ENCODE results near the gene USP47. TPM values are rescaled to one million over a fixed set of nuclear protein-coding genes. Genes with fewer than 3 reads are reported as not detected.

The USP47 gene
- total RNA-seq, 1 donor from 2014 or later: 54.0 TPM

DNA sequence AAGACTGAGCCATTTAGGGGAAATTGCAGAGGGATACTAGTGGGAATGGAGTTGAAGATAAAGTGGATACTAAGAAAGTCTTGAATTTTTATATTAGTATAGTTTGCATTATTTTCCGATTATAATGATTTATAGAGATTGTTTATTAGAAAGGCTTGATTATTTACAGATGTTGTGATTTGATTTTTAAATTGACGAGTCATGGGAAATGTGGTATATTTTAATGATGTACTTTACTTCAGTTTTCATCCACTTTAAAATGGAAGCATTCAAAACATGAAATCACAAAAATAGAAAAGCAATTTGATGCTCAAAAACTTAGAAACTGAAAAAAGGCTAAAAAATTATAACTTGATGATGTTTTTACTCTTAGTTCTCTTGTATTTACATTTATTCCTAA, 21.2 kb downstream of the USP47 start:
- Histone ChIP-seq H3K27me3 (ENCODE audit: control insufficient read depth, insufficient read depth, low read length) (no peaks in the 10 kb centered on the region), H3K4me3 (ENCODE audit: low read depth, low read length) (no peak overlapping the region), H3K36me3 (ENCODE audit: control insufficient read depth, insufficient read depth, low read length) (no peaks in the 10 kb centered on the region)
- TF ChIP-seq, protein P1, sequence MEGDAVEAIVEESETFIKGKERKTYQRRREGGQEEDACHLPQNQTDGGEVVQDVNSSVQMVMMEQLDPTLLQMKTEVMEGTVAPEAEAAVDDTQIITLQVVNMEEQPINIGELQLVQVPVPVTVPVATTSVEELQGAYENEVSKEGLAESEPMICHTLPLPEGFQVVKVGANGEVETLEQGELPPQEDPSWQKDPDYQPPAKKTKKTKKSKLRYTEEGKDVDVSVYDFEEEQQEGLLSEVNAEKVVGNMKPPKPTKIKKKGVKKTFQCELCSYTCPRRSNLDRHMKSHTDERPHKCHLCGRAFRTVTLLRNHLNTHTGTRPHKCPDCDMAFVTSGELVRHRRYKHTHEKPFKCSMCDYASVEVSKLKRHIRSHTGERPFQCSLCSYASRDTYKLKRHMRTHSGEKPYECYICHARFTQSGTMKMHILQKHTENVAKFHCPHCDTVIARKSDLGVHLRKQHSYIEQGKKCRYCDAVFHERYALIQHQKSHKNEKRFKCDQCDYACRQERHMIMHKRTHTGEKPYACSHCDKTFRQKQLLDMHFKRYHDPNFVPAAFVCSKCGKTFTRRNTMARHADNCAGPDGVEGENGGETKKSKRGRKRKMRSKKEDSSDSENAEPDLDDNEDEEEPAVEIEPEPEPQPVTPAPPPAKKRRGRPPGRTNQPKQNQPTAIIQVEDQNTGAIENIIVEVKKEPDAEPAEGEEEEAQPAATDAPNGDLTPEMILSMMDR (IDR thresholded peaks at IDR 0.05; ENCODE audit: insufficient read depth, low read length, severe bottlenecking): no peak
- FAIRE-seq (no peak), DNase-seq (ENCODE audit: low read depth) (no peak)

DNA sequence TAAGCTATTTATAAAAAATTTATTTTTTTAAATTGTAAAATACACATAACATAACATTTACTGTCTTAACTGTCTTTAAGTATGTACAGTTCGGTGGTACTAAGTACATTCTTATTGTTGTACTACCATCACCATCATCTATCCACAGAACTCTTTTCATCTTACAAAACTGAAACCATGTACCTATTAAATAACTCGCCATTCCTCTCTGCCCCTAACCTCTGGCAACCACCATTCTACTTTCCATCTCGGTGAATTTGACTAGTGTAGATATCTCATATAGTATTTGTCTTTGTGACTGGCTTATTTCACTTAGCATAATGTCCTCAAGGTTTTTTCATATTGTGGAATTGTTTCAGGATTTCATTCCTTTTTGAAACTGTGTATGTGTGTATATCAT, 22.6 kb downstream of the USP47 start:
- DNase-seq (ENCODE audit: low read depth) (no peak), FAIRE-seq (no peak)
- no peaks in the 10 kb centered on the region for H3K36me3 ChIP-seq (ENCODE audit: control insufficient read depth, insufficient read depth, low read length)
- TF ChIP-seq, protein P1 (IDR thresholded peaks at IDR 0.05; ENCODE audit: insufficient read depth, low read length, severe bottlenecking): no peak
- no peak overlapping the region for H3K4me3 ChIP-seq (ENCODE audit: low read depth, low read length)
- no peaks in the 10 kb centered on the region for H3K27me3 ChIP-seq (ENCODE audit: control insufficient read depth, insufficient read depth, low read length)

DNA sequence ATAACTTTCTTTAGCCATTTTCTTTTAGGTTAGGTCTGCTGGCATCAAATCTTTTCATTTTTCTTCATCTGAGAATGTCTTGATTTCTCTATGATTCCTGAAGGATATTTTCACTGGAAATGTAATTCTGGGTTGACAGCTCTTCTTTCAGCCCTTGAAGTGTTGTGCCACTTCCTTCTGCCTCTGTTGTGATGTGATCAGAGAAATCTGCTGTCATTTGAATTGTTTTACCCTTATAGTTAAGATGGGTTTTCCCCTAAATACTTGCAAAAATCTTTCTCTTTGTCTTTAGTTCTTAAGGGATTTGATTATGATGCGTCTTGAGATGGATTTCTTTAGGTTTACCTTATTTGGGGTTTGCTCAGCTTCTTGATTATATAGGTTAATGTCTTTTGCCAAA, 23.0 kb downstream of the USP47 start:
- Histone ChIP-seq H3K4me3 (ENCODE audit: low read depth, low read length) (no peak overlapping the region), H3K36me3 (ENCODE audit: control insufficient read depth, insufficient read depth, low read length) (no peaks in the 10 kb centered on the region), H3K27me3 (ENCODE audit: control insufficient read depth, insufficient read depth, low read length) (no peaks in the 10 kb centered on the region)
- TF ChIP-seq, protein P1 (IDR thresholded peaks at IDR 0.05; ENCODE audit: insufficient read depth, low read length, severe bottlenecking): no peak
- DNase-seq (ENCODE audit: low read depth): no peak
- no peak for FAIRE-seq

DNA sequence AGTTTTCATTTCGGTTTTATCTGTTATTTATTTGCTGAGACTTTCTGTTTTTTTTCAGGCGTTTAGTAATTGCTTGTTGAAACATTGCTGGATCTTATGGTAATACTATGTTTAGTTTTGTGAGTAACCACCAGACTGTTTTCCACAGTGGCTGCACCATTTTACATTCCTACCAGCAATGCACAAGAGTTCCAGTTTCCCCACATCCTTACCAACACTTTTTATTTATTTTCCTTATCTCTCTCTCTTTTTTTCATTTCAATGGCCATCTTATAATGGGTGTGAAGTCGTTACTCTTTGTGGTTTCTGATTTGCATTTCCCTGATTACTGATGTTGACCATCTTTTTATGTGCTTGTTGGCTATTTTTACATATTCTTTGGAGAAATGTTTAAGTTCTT, 23.7 kb downstream of the USP47 start:
- FAIRE-seq: no peak
- H3K4me3 ChIP-seq (ENCODE audit: low read depth, low read length): no peak overlapping the region
- TF ChIP-seq, protein P1 (IDR thresholded peaks at IDR 0.05; ENCODE audit: insufficient read depth, low read length, severe bottlenecking): no peak
- DNase-seq (ENCODE audit: low read depth): no peak
- no peaks in the 10 kb centered on the region for H3K36me3 ChIP-seq (ENCODE audit: control insufficient read depth, insufficient read depth, low read length)
- H3K27me3 ChIP-seq (ENCODE audit: control insufficient read depth, insufficient read depth, low read length): no peaks in the 10 kb centered on the region

DNA sequence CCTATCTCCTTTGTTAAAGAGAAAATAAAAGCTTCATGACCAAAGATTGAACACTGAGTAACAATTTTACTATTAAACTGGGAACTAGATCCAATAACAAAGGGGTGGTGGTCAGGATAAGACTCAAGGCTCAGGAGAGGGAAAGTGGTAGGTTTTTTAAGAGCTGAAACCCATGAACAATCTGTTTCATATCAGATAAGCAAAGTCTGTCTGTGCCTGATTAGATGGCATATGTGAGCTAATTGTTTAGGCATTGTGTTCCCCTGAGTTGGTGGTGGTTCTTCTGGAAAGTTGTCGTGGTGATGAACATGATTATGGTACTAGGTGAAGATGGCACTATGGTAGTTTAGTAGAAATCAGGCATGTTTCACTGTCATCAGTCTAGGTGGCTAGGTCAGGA, 24.4 kb downstream of the USP47 start:
- FAIRE-seq: no peak
- TF ChIP-seq, protein P1 (IDR thresholded peaks at IDR 0.05; ENCODE audit: insufficient read depth, low read length, severe bottlenecking): no peak

DNA sequence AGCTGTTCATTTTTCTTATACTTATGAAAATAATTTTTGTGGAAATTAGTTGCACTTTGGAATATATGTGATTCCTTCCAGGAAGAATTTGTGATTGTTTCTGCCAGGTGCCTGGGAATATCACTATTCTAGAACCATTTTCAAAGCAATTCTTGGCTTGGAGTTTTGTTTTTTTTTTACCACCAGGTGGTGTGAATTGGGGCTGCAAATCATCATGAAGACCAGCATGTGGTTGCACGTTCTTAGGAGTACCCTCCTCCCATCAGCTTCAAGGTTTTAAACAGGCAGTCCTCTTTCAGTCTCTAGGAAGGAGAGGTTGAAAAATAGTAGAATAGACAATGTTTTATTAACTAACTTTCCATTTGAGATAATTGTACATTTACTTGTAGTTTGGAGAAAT, 25.9 kb downstream of the USP47 start:
- TF ChIP-seq, protein P1 (IDR thresholded peaks at IDR 0.05; ENCODE audit: insufficient read depth, low read length, severe bottlenecking): no peak
- Histone ChIP-seq H3K27me3 (ENCODE audit: control insufficient read depth, insufficient read depth, low read length) (no peaks in the 10 kb centered on the region), H3K4me3 (ENCODE audit: low read depth, low read length) (no peak overlapping the region), H3K36me3 (ENCODE audit: control insufficient read depth, insufficient read depth, low read length) (no peaks in the 10 kb centered on the region)
- FAIRE-seq: no peak
- no peak for DNase-seq (ENCODE audit: low read depth)

More for the DNA sequence above, 24.4 kb downstream of the USP47 start:
- no peaks in the 10 kb centered on the region for H3K27me3 ChIP-seq (ENCODE audit: control insufficient read depth, insufficient read depth, low read length)
- no peak for DNase-seq (ENCODE audit: low read depth)
- no peaks in the 10 kb centered on the region for H3K36me3 ChIP-seq (ENCODE audit: control insufficient read depth, insufficient read depth, low read length)
- H3K4me3 ChIP-seq (ENCODE audit: low read depth, low read length): no peak overlapping the region

All from bronchial epithelial cell (primary cell).